PFSK-1 (cell line): Measurements from ENCODE around the gene GPX7.

Source experiments
- POLR2AphosphoS5 ChIP-seq: IDR thresholded peaks from 2 replicates; pipeline ENCODE4 v1.6.1; 2012; ENCODE audit warnings: low read depth, mild to moderate bottlenecking, control low read depth, low read length, moderate library complexity
- REST ChIP-seq, 2 experiments: IDR thresholded peaks; 2 replicates each; pipeline versions ENCODE4 v1.6.1 to v1.8.0; 2011 to 2012; ENCODE audit warnings: low read depth in 2 of 2, low read length in 2 of 2, control low read depth in 1 of 2, inconsistent platforms in 1 of 2, mild to moderate bottlenecking in 1 of 2, moderate library complexity in 1 of 2; ENCODE audit not compliant: insufficient read depth in 1 of 2

GRCh38 chr1:52602856-52603600, 857 bp downstream of the GPX7 start:
- TF ChIP-seq POLR2AphosphoS5 (no peak), REST (IDR thresholded peaks at IDR 0.05; ENCODE audit: insufficient read depth in 1 of 2, low read depth in 2 of 2, low read length in 2 of 2) (no peak)
